ENCODE results near the gene ABHD12B.

GRCh38 chr14:50926851-50927386 lies 55.1 kb downstream of the ABHD12B start:
- TF ChIP-seq CTCF (IDR thresholded peaks at IDR 0.05; ENCODE audit: low read length) (no peak), EZH2 (IDR thresholded peaks at IDR 0.05; ENCODE audit: borderline replicate concordance, low read length) (no peak)
